CD14-positive monocyte (primary cell): ENCODE results near the gene UBE2I. TPM values are rescaled to one million over a fixed set of nuclear protein-coding genes. Genes with fewer than 3 reads are reported as not detected.
A peak's percentile ranks its signal among the peaks of the same experiment; 100 is the strongest.

Experiments
- DNase-seq, 3 donors: peaks; one replicate each; pipeline ENCODE4 v3.0.0-alpha.2; 2011 to 2022
- H2AFZ ChIP-seq: 2 replicates; pipeline ENCODE4 v1.6.0; 2012; ENCODE audit warnings: mild to moderate bottlenecking, low read depth, low read length, inconsistent platforms; ENCODE audit not compliant: insufficient read depth, poor library complexity, severe bottlenecking
- H3K27ac ChIP-seq, 2 donors: 1 replicate in 1 of 2; 2 replicates in 1 of 2; pipeline ENCODE4 v1.5.1; 2012 to 2013; ENCODE audit warnings: low read length in 2 of 2, control low read depth in 1 of 2, inconsistent platforms in 1 of 2, low read depth in 1 of 2, mild to moderate bottlenecking in 1 of 2
- H3K27me3 ChIP-seq, 2 donors: one replicate each; pipeline versions ENCODE4 v1.6.0 to v1.6.1; 2011 to 2013; ENCODE audit warnings: low read length in 2 of 2; ENCODE audit not compliant: control insufficient read depth in 2 of 2, insufficient read depth in 2 of 2
- H3K36me3 ChIP-seq, 2 donors: replicated peaks in 1 of 2; 1 replicate in 1 of 2; 2 replicates in 1 of 2; pipeline versions ENCODE4 v1.5.1 to v1.6.1; 2012 to 2013; ENCODE audit warnings: low read length in 2 of 2, control low read depth in 1 of 2, inconsistent platforms in 1 of 2, mild to moderate bottlenecking in 1 of 2; ENCODE audit not compliant: insufficient read depth in 2 of 2, control insufficient read depth in 1 of 2
- H3K4me1 ChIP-seq, 2 donors: 1 replicate in 1 of 2; 2 replicates in 1 of 2; pipeline versions ENCODE4 v1.5.1 to v1.6.1; 2012 to 2013; ENCODE audit warnings: low read length in 2 of 2, control low read depth in 1 of 2, inconsistent platforms in 1 of 2, mild to moderate bottlenecking in 1 of 2, moderate library complexity in 1 of 2; ENCODE audit not compliant: insufficient read depth in 2 of 2, control insufficient read depth in 1 of 2
- H3K4me2 ChIP-seq: replicated peaks from 2 replicates; pipeline ENCODE3; 2012; ENCODE audit warnings: low read length, moderate library complexity, mild to moderate bottlenecking; ENCODE audit not compliant: poor library complexity, severe bottlenecking; ENCODE audit errors: extremely low read depth
- H3K4me3 ChIP-seq, 3 experiments: fragments of 200-600 bp in 1 of 3; sonication (generic) in 1 of 3; replicated peaks in 1 of 3; 1 replicate in 2 of 3; 2 replicates in 1 of 3; pipeline ENCODE4 v1.5.1; 2011 to 2013; ENCODE audit warnings: low read length in 3 of 3, mild to moderate bottlenecking in 3 of 3, control low read depth in 2 of 3, low read depth in 2 of 3, inconsistent platforms in 1 of 3, moderate library complexity in 1 of 3
- H3K79me2 ChIP-seq: 2 replicates; pipeline ENCODE4 v1.6.0; 2012; ENCODE audit warnings: mild to moderate bottlenecking, control low read depth, inconsistent platforms, low read length, moderate library complexity; ENCODE audit not compliant: insufficient read depth
- H3K9ac ChIP-seq: 2 replicates; pipeline ENCODE4 v1.6.0; 2017; ENCODE audit warnings: low read length, mild to moderate bottlenecking; ENCODE audit not compliant: insufficient read depth, poor library complexity, severe bottlenecking
- H3K9me3 ChIP-seq, 2 donors: replicated peaks in 1 of 2; 1 replicate in 1 of 2; 2 replicates in 1 of 2; pipeline versions ENCODE4 v1.5.1 to v1.6.1; 2012 to 2013; ENCODE audit warnings: low read length in 2 of 2, control low read depth in 1 of 2; ENCODE audit not compliant: control insufficient read depth in 1 of 2, insufficient read depth in 1 of 2
- H4K20me1 ChIP-seq: 2 replicates; pipeline ENCODE4 v1.6.0; 2012; ENCODE audit warnings: mild to moderate bottlenecking, low read length, control low read depth, moderate library complexity; ENCODE audit not compliant: insufficient read depth
- H3K27ac Mint-ChIP-seq, 7 donors: one replicate each; pipeline ENCODE4 v1.8.0; 2020; ENCODE audit warnings: mild to moderate bottlenecking in 7 of 7, mixed read lengths in 7 of 7, moderate library complexity in 6 of 7, inconsistent platforms in 2 of 7
- H3K27me3 Mint-ChIP-seq, 3 donors: one replicate each; pipeline ENCODE4 v1.8.0; 2021 to 2022; ENCODE audit warnings: low read depth in 3 of 3, mild to moderate bottlenecking in 3 of 3, mixed read lengths in 3 of 3, moderate library complexity in 3 of 3, inconsistent platforms in 1 of 3
- H3K36me3 Mint-ChIP-seq, 2 donors: one replicate each; pipeline ENCODE4 v1.8.0; 2020; ENCODE audit warnings: mixed read lengths in 2 of 2, inconsistent platforms in 1 of 2, mild to moderate bottlenecking in 1 of 2
- H3K4me1 Mint-ChIP-seq: one replicate; pipeline ENCODE4 v1.8.0; 2020; ENCODE audit warnings: mild to moderate bottlenecking, mixed read lengths
- H3K4me3 Mint-ChIP-seq, 2 donors: one replicate each; pipeline ENCODE4 v1.8.0; 2020; ENCODE audit warnings: mild to moderate bottlenecking in 2 of 2, mixed read lengths in 2 of 2, moderate library complexity in 1 of 2
- H3K9me3 Mint-ChIP-seq, 7 donors: one replicate each; pipeline ENCODE4 v1.8.0; 2020 to 2022; ENCODE audit warnings: mixed read lengths in 7 of 7, mild to moderate bottlenecking in 6 of 7, moderate library complexity in 6 of 7, inconsistent platforms in 2 of 7
- WGBS: methylation state at CpG from one replicate; pipeline ENCODE4 v1.1.5; 2013; ENCODE audit warnings: missing lambda C conversion rate; ENCODE audit not compliant: insufficient coverage; 5-methylcytosine and 5-hydroxymethylcytosine counted together
- intact Hi-C, 2 donors: fragments of 100-400 bp; cut with micrococcal nuclease; formaldehyde crosslinking; loops; one replicate each; pipeline versions ENCODE4 v1.15.0 to v1.15.1; 2023
- polyA plus RNA-seq, 3 donors: library from polyadenylated mRNA; depleted of rRNA in 1 of 3; unstranded in 2 of 3; stranded (reverse) in 1 of 3; fragments of 300-500 nt in 2 of 3; fragments of >200 nt in 1 of 3; fragmentation: Illumina TruSeq in 2 of 3; gene quantifications; 1 replicate in 2 of 3; 2 replicates in 1 of 3; pipeline ENCODE4 v1.2.3, GENCODE V29; 2012 to 2021
- TF ChIP-seq, protein P1 (sequence below): fragments of 200-600 bp; IDR thresholded peaks from one replicate; pipeline ENCODE4 v1.8.0; 2022; ENCODE audit warnings: antibody characterized with exemption, mild to moderate bottlenecking

Gene UBE2I
- polyA plus RNA-seq, 3 donors: 76.8 to 112 (median 88.8) TPM

GRCh38 chr16:1331712-1332617 lies 22.5 kb downstream of the UBE2I start:
- 4% methylated on average over 28 of the region's 34 CpGs for WGBS
- peaks cover 17% of the 10 kb centered on the region for H3K4me1 Mint-ChIP-seq
- peaks cover 0 to 32% (median 11%) of the 10 kb centered on the region in 7 donors for H3K9me3 Mint-ChIP-seq
- TF ChIP-seq, protein P1, sequence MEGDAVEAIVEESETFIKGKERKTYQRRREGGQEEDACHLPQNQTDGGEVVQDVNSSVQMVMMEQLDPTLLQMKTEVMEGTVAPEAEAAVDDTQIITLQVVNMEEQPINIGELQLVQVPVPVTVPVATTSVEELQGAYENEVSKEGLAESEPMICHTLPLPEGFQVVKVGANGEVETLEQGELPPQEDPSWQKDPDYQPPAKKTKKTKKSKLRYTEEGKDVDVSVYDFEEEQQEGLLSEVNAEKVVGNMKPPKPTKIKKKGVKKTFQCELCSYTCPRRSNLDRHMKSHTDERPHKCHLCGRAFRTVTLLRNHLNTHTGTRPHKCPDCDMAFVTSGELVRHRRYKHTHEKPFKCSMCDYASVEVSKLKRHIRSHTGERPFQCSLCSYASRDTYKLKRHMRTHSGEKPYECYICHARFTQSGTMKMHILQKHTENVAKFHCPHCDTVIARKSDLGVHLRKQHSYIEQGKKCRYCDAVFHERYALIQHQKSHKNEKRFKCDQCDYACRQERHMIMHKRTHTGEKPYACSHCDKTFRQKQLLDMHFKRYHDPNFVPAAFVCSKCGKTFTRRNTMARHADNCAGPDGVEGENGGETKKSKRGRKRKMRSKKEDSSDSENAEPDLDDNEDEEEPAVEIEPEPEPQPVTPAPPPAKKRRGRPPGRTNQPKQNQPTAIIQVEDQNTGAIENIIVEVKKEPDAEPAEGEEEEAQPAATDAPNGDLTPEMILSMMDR: no peak
- Histone ChIP-seq H3K4me3 (peak overlapping the region in 1 of 3 experiments; percentile 38), H2AFZ (peak overlapping the region; percentile 50), H3K27ac (no peak overlapping the region), H3K4me2 (peak overlapping the region; percentile 47), H3K36me3 (no peaks in the 10 kb centered on the region), H3K4me1 (peaks cover 13 to 32% of the 10 kb centered on the region in 2 donors), H3K27me3 (peaks cover 42 to 58% of the 10 kb centered on the region in 2 donors), H3K9ac (no peak overlapping the region), H3K9me3 (peaks cover 5 to 11% of the 10 kb centered on the region in 2 donors), H3K79me2 (no peaks in the 10 kb centered on the region), H4K20me1 (peaks cover 2% of the 10 kb centered on the region)
- intact Hi-C loops: no loop called here
- H3K27ac Mint-ChIP-seq: peak overlapping the region in 2 of 7 donors; percentile 36 to 50
- H3K27me3 Mint-ChIP-seq: peaks cover 46 to 65% (median 57%) of the 10 kb centered on the region in 3 donors
- DNase-seq: peak; percentile 37 to 55 (median 44)
- H3K36me3 Mint-ChIP-seq: peaks cover 0 to 2% of the 10 kb centered on the region in 2 donors
- peak overlapping the region; percentile 27 to 82 for H3K4me3 Mint-ChIP-seq

DNA sequence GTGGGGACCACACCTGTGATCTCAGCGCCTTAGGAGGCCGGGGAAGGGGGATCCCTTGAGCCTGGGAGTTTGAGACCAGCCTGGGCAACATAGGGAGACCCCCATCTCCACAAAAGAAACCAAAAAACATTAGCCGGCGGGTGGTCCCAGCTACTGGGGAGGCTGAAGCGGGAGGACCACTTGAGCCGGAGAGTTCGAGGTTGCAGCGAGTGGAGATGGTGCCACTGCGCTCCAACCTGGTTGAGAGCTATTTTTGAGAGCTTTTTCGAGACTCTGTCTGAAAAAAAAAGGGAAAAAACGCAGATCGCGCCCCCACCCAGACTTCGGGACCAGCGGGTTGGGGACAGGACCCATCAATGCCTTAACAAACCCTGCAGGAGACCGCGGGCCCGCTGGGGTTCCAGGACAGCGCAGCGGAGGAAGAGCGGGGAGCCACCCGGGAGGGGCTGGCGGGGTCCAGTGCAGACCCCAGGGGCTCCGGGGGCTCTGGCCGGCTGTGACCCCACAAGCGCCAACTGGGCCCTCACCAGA lies 23.2 kb downstream of the UBE2I start:
- H3K9ac ChIP-seq: no peak overlapping the region
- peak overlapping the region; percentile 69 for H3K4me2 ChIP-seq
- H3K4me1 ChIP-seq: peaks cover 13 to 32% of the 10 kb centered on the region in 2 donors
- no peaks in the 10 kb centered on the region for H3K36me3 ChIP-seq
- peaks cover 5 to 11% of the 10 kb centered on the region in 2 donors for H3K9me3 ChIP-seq
- no peak for DNase-seq
- Mint-ChIP-seq H3K27ac (peak overlapping the region in 2 of 7 donors; percentile 50), H3K9me3 (peaks cover 0 to 32% (median 11%) of the 10 kb centered on the region in 7 donors), H3K4me1 (peaks cover 17% of the 10 kb centered on the region), H3K36me3 (peaks cover 0 to 2% of the 10 kb centered on the region in 2 donors), H3K27me3 (peaks cover 50 to 69% (median 61%) of the 10 kb centered on the region in 3 donors), H3K4me3 (peak overlapping the region; percentile 56 to 82)
- H2AFZ ChIP-seq: no peak overlapping the region
- H3K27me3 ChIP-seq: peaks cover 42 to 59% of the 10 kb centered on the region in 2 donors
- WGBS: 10% methylated on average over 26 of the region's 26 CpGs
- intact Hi-C loops: no loop called here
- TF ChIP-seq, protein P1: no peak
- no peak overlapping the region for H3K27ac ChIP-seq
- no peaks in the 10 kb centered on the region for H4K20me1 ChIP-seq
- no peaks in the 10 kb centered on the region for H3K79me2 ChIP-seq
- peak overlapping the region in 1 of 3 experiments; percentile 54 for H3K4me3 ChIP-seq
